ENCODE results near the gene NR6A1.
"Not testable (repeated sequence)": the region's sequence is repeated elsewhere in the genome, so short reads cannot be mapped to it uniquely, and the experiment has no call there.

The NR6A1 gene

DNA sequence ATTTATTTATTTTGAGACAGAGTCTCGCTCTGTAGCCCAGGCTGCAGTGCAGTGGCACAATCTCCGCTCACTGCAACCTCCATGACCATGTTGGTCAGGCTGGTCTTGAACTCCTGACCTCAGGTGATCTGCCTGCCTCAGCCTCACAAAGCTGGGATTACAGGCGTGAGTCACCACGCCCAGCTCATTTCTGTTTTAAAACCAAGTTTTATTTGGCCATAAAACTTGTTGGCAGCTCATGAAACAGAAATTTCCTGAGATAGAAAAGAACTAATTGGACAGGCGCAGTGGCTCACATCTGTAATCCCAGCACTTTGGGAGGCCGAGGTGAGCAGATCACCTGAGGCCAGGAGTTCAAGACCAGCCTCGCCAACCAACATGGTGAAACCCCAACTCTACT lies 155.3 kb downstream of the NR6A1 start:
- DNase-seq (ENCODE audit: low read depth) = not testable (repeated sequence)

DNA sequence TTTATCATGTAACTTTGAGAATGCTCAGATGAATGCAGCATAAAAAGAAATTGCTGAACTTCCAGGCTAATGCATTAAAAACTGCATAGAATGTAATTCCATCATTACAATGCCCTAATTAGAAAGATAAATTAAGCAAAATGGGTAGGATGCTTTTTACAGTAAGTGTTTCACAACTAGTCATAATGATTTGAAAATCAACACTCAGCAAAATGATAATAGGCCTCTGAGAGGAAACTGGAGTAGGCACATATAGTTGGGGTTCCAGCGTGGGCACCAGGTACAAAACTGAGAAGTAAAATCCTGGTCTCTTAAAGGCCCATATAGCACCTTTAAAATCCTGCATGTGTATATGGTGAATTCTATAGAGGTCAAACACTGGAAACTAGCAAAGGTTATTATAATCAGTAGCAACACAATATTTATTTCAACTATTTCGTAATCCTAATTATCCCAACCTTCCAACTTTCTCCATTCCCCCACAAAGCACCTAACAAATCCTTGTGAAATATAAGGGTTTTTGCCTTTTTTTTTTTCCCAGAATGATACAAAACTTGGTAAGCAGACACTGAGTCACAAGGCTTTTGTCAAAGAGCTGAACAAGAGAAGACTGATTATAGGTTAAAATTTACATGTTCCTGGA lies 155.9 kb downstream of the NR6A1 start:
- no peak for DNase-seq (ENCODE audit: low read depth)

DNA sequence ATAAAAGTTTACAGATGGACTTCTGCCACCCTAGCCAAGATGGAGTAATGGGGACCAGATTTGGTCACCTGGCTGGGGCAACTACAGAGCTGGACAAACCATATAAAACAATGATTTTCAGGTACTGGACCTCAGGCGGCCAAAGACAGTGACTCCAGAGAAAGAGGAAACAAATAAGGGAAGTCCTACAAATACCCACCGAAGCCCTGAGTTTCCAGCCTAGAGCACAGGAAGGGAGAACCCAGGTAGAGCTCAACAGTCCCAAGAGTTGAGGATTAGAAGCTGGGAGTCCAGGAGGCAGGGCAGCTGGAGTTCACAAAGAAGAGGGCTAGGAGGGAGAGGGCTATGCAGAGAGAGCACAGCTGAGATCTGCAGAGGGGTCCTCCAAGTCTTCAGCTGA lies 157.3 kb downstream of the NR6A1 start:
- DNase-seq (ENCODE audit: low read depth) = no peak

DNA sequence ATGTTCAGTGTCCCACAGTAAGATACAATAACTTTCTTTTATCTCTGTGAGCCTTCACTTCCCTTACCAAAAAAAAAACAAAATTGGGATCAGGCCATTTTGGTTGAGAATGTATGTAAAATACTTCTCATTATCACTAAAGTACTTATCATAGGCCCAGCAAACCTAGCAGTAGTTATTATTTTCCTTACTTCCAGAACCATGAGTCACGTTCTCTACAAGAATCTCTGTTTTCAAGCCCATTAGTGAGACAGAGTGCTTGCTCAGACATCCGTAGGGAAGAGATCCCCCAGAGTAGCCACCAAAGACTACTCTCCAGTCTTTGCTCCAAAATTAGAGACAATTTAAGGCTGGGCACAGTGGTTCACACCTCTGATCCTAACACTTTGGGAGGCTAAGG lies 160.0 kb downstream of the NR6A1 start:
- no peak for DNase-seq (ENCODE audit: low read depth)

DNA sequence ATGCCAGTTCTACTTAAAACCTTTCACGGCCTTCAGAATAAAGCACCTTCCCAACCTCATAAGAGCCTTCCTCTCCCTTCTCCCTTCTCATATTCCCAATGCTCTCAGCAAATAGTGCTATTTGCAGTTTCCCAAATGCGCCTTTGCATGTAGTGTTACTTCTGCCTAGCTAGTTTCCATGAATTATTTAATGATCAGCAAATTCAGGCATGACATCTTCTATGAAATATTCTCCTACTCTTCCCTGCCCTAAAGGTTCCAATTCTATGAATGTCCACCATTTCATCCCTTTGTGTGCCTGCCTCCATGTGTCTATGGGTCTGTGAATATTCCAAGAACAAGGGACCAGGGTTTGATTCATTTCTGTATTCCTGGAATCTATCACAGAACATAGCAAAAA lies 165.1 kb downstream of the NR6A1 start:
- no peak for DNase-seq (ENCODE audit: low read depth)

DNA sequence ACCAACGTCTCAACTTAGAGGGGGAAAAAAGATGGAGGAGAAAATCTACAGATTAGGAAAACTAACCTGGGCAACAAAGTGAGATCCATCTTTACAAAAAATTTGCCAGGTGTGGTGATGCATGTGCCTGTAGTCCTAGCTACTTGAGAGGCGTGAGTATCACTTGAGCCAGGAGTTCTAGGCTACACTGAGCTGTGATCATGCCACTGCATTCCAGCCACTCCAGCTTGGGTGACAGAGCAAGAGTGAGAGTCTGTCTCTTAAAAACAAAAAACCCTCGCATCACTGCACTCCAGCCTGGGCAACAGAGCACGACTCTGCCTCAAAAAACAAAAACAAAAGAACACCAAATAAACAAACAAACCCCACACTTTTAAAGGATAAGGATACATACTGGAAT lies 165.9 kb downstream of the NR6A1 start:
- DNase-seq (ENCODE audit: low read depth) = no peak

DNA sequence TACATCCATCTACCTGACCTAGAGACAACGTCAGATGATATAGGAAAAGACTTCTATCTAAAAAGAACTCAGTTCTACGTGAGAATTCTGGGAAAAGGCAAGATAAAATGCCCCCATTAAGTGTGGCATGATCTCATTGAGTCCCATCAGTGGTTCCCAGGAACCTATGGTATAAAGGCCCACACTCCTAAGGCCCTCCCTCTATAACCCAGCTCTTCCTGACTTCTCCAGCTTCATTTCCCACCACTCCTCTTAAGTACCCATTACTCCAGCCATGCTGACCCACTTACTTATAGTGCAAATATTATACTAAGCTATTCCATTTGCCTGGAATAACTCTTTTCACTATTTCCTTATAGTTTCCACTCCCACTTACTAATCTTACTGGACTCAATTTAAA lies 168.5 kb downstream of the NR6A1 start:
- DNase-seq (ENCODE audit: low read depth) = no peak

DNA sequence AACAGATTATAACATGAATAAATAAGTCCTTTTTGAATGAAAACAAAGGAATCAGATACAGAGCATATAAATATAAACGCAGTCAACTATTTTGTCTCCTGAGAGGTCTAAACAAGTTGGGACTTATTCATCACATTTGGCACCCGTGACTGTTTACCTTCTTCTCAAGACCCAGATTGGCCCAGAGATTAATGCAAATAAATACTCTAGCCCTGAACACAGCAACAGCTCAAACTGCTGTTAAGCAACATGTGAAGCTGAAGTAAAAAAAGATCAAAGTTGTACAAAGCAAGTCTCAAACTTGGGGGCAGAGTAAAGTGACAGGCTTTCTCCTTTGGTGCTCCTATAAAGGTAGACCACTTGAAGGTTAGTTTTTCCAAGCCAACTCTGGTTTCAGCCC lies 168.9 kb downstream of the NR6A1 start:
- no peak for DNase-seq (ENCODE audit: low read depth)

DNA sequence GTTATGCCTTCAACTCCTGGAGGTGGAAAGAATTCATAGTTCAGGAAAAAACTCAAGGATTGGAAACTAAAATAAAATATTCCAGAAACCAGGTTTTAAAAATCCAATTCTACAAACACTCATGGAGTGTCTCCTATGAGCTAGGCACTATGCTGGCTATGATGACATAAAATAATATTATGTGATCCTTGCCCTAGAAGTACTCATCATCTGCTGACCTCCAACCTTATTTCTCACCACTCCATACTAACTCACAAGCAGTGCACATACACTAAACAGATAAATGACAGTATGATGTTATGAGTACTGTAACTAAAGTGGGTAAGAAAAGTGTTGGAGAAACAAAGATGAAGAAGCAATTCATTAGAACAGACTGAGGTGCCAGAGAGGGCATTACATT lies 170.7 kb downstream of the NR6A1 start:
- DNase-seq (ENCODE audit: low read depth) = no peak

DNA sequence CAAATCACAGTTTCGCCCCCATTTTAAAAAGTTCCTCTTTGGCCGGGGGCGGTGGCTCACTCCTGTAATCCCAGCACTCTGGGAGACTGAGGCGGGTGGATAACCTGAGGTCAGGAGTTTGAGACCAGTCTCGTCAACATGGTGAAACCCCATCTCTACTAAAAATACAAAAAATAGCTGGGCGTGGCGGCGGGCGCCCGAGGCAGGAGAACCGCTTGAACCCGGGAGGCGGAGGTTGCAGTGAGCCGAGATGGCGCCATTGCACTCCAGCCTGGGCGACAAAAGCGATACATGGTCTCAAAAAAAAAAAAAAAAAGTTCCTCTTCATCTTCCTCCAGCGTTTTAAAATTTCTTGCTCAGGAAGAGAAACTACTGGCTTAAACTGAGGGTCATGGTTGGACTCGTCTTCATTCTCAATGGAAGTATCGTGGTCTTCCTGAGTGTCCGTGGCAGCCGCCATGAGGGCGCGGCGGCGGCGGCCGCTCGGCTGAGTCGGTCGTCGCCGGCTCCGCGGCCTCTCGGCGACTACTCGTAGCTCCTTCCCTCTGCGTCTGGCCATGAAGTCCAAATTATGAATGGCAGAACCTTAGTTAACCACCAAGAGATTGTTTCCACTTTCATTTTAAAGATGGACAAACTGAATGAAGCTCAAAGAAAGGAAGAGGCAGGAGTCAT lies 171.9 kb downstream of the NR6A1 start:
- DNase-seq (ENCODE audit: low read depth) = no peak

DNA sequence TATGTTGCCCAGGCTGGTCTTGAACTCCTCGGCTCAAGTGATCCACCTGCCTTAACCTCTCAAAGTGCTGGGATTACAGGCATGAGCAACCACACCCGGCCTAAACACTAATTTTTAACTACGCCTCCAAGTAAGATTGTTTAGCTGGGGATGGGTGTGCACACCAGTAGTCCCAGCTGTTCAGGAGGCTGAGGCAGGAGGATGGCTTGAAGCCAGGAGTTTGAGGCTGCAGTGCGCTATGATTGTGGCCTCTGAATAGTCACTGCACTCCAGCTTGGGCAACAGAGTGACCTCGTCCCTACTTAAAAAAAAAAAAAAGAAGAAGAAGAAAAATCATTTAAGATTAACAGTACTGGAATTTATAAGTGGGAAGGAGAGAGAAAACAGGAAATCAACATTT lies 173.1 kb downstream of the NR6A1 start:
- DNase-seq (ENCODE audit: low read depth) = no peak

DNA sequence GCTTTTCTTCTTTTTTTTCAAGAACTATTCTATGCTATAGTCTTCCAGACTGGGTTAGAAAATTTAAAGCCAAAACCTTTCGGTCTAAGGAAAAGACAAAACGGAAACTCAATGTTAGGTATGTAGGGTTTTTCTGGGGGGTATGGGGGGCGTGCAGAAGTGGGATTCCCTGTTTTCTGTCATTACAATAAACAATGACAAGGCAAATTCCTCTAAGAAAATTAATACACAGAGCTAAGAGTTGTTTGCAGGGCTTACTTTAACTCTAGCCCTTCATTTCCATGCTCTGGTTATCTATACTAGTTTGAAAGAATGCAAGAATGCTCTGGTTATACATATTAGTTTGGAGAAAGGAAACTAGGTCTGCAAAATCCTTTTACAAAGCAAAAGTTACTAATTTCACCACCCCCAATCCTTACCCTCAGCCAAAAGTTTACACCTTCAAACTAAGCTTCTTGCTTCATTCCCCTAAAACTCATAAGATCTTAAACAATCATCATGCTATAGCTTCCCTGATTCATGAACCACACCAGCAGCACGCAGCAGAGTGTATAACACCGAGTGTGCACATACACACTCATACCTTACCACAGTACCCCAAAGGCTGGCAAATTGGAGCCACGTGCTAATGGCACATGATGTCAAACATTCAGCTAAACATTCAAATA lies 174.8 kb downstream of the NR6A1 start:
- DNase-seq (ENCODE audit: low read depth) = no peak

DNA sequence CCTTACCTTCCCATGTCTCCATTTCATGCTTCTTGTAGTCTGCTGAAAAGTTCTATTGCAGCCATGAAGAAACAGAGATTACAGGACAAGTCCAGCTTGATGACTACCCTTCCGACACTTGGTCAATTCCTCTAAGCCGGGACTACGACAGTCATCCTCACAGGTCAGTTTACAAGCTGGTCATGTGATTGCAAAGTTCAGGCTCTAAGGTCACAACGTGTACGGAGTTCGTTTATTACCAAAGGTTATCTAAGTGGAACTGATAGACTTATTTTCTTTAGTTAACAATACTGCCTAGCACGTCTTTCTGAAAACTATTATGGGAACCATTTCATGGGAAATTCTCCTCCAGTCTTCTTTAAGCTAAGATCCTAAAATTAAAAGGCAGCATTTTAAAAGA lies 175.4 kb downstream of the NR6A1 start:
- no peak for DNase-seq (ENCODE audit: low read depth)

DNA sequence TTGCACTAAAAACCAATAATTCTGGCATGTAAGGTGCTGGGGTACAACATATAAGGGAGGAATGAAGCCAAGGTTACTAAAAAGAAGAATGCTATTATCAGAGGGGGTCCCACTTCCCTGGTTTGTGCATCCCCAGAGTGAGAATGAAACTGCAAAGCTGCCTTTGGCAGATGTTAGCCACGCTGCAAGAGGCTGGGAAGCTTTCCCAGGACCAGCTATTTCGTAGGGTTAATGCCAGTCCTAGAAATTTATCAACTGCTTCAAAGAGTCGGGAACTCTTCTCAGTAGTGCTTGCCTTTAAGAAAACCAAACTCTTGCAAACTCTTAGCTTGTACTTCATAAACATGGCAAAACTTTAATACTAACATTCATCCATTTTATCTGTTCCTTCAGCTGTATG lies 176.4 kb downstream of the NR6A1 start:
- DNase-seq (ENCODE audit: low read depth) = no peak

DNA sequence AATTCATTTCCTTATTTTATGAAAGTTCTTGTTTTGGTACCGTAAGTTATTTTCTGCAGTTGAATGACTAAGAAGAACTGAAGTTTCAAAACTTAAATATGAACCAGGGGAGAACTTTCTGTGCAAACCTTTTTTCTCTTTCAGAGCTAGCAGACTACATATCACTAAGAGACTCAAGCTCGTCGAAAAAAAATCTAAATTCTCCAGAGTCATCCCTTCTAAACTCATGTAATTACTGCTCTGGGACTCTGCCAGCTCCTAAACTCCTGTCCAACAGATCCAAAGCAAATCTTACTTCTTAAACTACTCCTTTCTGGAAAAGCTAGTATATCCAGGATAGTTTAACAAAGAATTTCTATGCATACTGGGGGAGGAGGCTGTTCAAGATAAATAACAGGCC lies 176.9 kb downstream of the NR6A1 start:
- DNase-seq (ENCODE audit: low read depth) = no peak

DNA sequence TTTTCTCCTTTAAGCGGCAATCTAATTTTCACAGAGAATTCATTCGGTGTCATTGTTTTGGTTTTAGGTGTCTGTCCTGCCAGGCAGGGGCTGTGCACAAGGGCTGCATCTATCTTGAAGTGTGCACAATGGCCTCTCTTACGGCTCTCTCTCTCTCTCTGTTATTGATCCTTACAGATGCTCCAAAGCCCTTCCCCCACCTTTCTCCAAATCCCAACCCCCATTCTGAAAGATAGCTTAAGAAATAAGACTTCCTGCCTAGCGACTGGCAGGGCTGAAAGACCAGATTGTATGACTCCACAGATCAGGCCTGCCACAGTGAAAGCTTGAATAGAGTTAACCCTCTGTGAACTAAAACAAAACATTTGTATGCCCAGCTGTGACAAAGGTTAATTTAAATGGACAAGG lies 177.5 kb downstream of the NR6A1 start:
- DNase-seq (ENCODE audit: low read depth) = no peak

DNA sequence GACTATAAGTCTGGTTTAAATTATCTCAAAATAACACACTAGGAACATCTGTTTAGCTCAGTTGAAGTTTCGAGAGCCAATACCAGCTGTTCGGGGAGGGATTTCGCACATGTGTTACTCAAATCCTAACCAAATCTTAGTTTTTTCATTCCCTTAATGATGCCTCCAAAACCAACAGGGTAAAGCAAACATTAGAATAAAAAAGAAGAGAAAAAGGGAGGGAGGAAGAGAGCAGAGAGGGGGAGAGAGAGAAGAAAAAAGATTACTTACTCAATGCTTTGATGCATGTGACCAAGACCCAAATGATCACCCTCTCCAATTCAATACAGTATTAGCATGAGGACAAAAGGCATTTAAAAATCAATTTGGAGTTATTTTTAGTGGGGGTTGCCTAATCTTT lies 177.9 kb downstream of the NR6A1 start:
- no peak for DNase-seq (ENCODE audit: low read depth)

DNA sequence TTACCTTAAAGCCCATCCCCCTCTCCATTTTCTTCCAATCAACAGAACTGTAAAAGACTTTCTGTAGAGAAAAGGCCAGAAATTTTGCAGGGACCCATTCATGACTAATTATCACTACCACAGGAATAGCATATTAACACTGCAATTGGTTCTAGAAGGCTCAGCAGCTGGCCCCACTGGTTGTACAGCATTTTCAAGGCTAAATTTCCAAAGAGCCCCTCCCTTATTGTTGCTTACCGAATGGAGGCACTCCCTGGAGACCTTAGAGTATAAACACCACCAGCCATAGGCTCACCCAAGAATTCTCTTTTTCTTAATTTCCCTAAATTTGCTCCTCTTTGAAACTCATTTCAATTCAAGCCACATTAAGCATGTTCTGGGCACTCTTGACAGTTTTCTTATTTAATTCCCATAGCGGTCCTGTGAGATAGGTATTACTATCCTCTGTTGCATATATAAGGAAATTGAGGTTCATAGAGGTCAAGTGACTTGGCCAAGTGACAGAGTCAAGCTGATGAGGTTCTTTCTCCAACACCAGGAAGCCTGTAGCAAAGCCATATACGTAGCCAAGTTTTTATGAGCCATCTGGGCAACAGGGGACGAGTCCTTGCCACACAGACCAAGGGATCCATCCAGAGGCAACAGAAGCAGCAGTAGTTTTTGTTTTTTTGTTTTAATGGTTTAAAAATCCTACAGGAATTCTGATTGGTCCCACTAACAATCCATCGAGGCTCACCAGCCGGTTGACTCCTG lies 180.0 kb downstream of the NR6A1 start:
- DNase-seq (ENCODE audit: low read depth) = no peak

DNA sequence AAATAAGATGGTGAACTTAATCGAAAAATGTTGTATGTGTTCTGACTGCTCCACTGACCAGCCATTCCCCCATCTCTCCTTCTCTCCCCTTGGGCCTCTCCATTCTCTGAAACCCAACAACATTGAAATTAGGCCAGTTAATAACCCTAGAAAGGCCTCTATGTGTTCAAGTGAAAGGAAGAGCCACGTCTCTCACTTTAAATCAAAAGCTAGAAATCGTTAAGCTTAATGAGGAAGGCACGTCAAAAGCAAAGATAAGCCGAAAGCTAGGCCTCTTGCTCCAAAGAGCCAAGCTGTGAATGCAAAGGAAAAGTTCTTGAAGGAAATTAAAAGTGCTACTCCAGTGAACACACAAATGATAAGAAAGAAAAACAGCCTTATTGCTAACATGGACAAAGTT lies 186.5 kb downstream of the NR6A1 start:
- no peak for DNase-seq (ENCODE audit: low read depth)

DNA sequence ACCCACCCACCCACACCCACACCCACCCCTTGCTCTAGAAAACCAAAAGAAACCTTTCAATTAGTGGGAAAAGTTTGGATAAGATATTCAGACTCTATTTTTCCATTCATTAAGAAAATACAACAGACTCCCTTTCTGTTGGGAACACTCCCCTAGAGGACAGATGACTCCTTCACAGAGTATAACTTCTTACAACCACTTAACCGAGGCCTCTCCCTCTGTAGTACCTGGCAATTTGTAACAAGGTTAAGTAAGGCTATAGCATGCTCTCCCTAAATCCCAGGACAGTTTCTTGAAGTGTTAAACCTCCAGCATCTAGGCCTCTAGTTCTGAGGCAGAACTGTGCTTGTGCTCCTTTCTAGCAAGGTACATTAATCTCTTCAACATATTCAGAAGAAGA lies 188.0 kb downstream of the NR6A1 start:
- no peak for DNase-seq (ENCODE audit: low read depth)

DNA sequence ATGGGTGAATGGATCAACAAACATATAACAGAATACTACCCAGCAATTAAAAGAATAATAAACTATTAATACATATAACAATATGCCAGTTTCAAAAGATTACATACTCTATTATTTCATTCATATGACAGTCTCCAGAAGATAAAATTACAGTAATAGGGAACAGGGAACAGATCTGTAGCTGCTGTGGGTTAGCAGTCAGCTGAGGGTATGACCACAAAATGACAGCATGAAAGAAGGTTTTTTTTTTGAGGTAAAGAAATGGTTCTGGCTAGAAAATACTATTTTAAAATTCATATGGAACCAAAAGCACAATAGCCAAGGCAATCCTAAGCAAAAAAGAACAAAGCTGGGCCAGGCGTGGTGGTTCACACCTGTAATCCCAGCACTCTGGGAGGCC lies 190.9 kb downstream of the NR6A1 start:
- no peak for DNase-seq (ENCODE audit: low read depth)

DNA sequence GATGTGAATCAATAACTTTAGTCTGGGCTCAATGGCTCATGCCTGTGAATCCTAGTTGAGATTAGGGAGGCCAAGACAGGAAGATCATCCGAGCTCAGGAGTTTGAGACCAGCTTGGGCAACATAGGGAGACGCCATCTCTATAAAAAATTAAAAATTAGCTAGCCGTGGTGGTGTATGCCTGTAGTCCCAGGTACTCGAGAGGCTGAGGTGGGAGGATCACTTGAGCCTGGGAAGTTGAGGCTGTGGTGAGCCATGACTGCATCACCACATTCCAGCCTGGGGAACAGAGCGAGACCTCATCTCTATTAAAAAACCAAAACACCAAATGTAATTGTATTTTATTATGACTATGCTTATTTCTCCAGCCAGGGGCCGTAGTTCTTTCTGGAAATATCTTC lies 194.4 kb downstream of the NR6A1 start:
- DNase-seq (ENCODE audit: low read depth) = no peak

Data from HS-27A (cell line).